WTC11 (cell line): ENCODE data around the gene URAD. TPM values are rescaled to one million over a fixed set of nuclear protein-coding genes. Genes with fewer than 3 reads are reported as not detected.

Experiments used
- ATAC-seq: fragments of 200-7000 bp; cut with Tn5 transposase; 2 replicates; pipeline ENCODE4 v1.10.0; 2021; ENCODE audit warnings: mild to moderate bottlenecking, moderate library complexity
- CTCF ChIA-PET: fragments of 300-600 bp; sonication (Branson Sonifier 250); formaldehyde crosslinking; loops from one replicate; lab custom pipeline; 2021; ENCODE audit warnings: antibody characterized with exemption; lab: Charles Lee
- POLR2A ChIA-PET: fragments of 350-600 bp; sonication (Branson Sonifier 250); formaldehyde crosslinking; loops from one replicate; lab custom pipeline; 2021; ENCODE audit warnings: antibody characterized with exemption; lab: Charles Lee
- DNase-seq: peaks from one replicate; pipeline ENCODE4 v3.0.0; 2021; ENCODE audit warnings: low spot score
- H3K27ac Mint-ChIP-seq: 2 replicates; pipeline ENCODE4 v1.8.0; 2021; ENCODE audit warnings: mixed read lengths
- H3K27me3 Mint-ChIP-seq: 2 replicates; pipeline ENCODE4 v1.8.0; 2021; ENCODE audit warnings: low read depth, mild to moderate bottlenecking, moderate library complexity, mixed read lengths
- H3K36me3 Mint-ChIP-seq: 2 replicates; pipeline ENCODE4 v1.8.0; 2021; ENCODE audit warnings: mixed read lengths
- H3K4me1 Mint-ChIP-seq: 2 replicates; pipeline ENCODE4 v1.8.0; 2022; ENCODE audit warnings: mixed read lengths
- H3K4me3 Mint-ChIP-seq: 2 replicates; pipeline ENCODE4 v1.8.0; 2021; ENCODE audit warnings: mild to moderate bottlenecking, moderate library complexity, mixed read lengths
- H3K9me3 Mint-ChIP-seq: 2 replicates; pipeline ENCODE4 v1.8.0; 2021; ENCODE audit warnings: mixed read lengths
- CREB1 ChIP-seq: sonication (generic); formaldehyde crosslinking; IDR thresholded peaks from 2 replicates; pipeline ENCODE4 v1.8.0; 2023; ENCODE audit warnings: mild to moderate bottlenecking, missing genetic modification reagents
- ESRRA ChIP-seq: sonication (generic); formaldehyde crosslinking; IDR thresholded peaks from 2 replicates; pipeline ENCODE4 v1.8.1; 2022; ENCODE audit warnings: mild to moderate bottlenecking, missing genetic modification reagents, borderline replicate concordance
- GABPB1 ChIP-seq: sonication (generic); formaldehyde crosslinking; IDR thresholded peaks from 2 replicates; pipeline ENCODE4 v1.8.1; 2023; ENCODE audit warnings: mild to moderate bottlenecking, missing genetic modification reagents
- GRHL2 ChIP-seq: fragments of 250-450 bp; sonication (Bioruptor Pico); IDR thresholded peaks from 2 replicates; pipeline ENCODE4 v1.8.0; 2022; ENCODE audit warnings: mild to moderate bottlenecking, moderate library complexity; ENCODE audit not compliant: insufficient replicate concordance, severe bottlenecking
- GTF2I ChIP-seq: fragments of 250-450 bp; sonication (Bioruptor Pico); conservative IDR thresholded peaks from 2 replicates; pipeline ENCODE4 v1.4.0; 2021; ENCODE audit warnings: mild to moderate bottlenecking
- MXD4 ChIP-seq: fragments of 250-450 bp; sonication (Bioruptor Pico); IDR thresholded peaks from 2 replicates; pipeline ENCODE4 v1.8.0; 2021; ENCODE audit warnings: mild to moderate bottlenecking, moderate library complexity, borderline replicate concordance
- NFE2L1 ChIP-seq: sonication (generic); formaldehyde crosslinking; IDR thresholded peaks from 2 replicates; pipeline ENCODE4 v1.8.1; 2023; ENCODE audit warnings: missing genetic modification reagents
- NFYB ChIP-seq: sonication (generic); formaldehyde crosslinking; conservative IDR thresholded peaks from 2 replicates; pipeline ENCODE4 v1.8.0; 2022; ENCODE audit warnings: low read depth, missing genetic modification reagents
- NR1H2 ChIP-seq: sonication (generic); formaldehyde crosslinking; IDR thresholded peaks from 2 replicates; pipeline ENCODE4 v1.9.0; 2021; ENCODE audit warnings: mild to moderate bottlenecking, moderate library complexity, missing genetic modification reagents
- PRRX2 ChIP-seq: fragments of 250-450 bp; sonication (Bioruptor Pico); IDR thresholded peaks from 2 replicates; pipeline ENCODE4 v1.8.0; 2021; ENCODE audit warnings: mild to moderate bottlenecking
- RELA ChIP-seq: sonication (generic); formaldehyde crosslinking; IDR thresholded peaks from 2 replicates; pipeline ENCODE4 v1.8.1; 2022; ENCODE audit warnings: missing genetic modification reagents, mild to moderate bottlenecking, borderline replicate concordance
- SOX15 ChIP-seq: fragments of 250-450 bp; sonication (Bioruptor Pico); IDR thresholded peaks from 2 replicates; pipeline ENCODE4 v1.9.0; 2021; ENCODE audit warnings: mild to moderate bottlenecking
- TEAD1 ChIP-seq: sonication (generic); formaldehyde crosslinking; IDR thresholded peaks from 2 replicates; pipeline ENCODE4 v1.8.0; 2022; ENCODE audit warnings: mild to moderate bottlenecking, missing genetic modification reagents
- ZNF263 ChIP-seq: sonication (generic); formaldehyde crosslinking; IDR thresholded peaks from 2 replicates; pipeline ENCODE4 v1.8.1; 2022; ENCODE audit warnings: low read depth, mild to moderate bottlenecking, moderate library complexity, missing genetic modification reagents
- ZNF396 ChIP-seq: fragments of 250-450 bp; sonication (Bioruptor Pico); IDR thresholded peaks from 2 replicates; pipeline ENCODE4 v1.8.0; 2021; ENCODE audit warnings: mild to moderate bottlenecking, moderate library complexity, borderline replicate concordance
- ZNF423 ChIP-seq: fragments of 250-450 bp; sonication (Bioruptor Pico); IDR thresholded peaks from 2 replicates; pipeline ENCODE4 v2.1.2; 2022; ENCODE audit warnings: mild to moderate bottlenecking, moderate library complexity
- total RNA-seq: library from RNA; stranded (reverse); gene quantifications from 3 replicates; pipeline ENCODE4 v1.2.3, GENCODE V29; 2021
- TF ChIP-seq, protein P1 (sequence below): sonication (generic); formaldehyde crosslinking; IDR thresholded peaks from 2 replicates; pipeline ENCODE4 v1.8.0; 2022; ENCODE audit warnings: mild to moderate bottlenecking, missing genetic modification reagents
- TF ChIP-seq, protein P2 (sequence below): fragments of 250-450 bp; sonication (Bioruptor Pico); IDR thresholded peaks from 2 replicates; pipeline ENCODE4 v1.8.0; 2021; ENCODE audit warnings: mild to moderate bottlenecking
- TF ChIP-seq, protein P3 (sequence below): fragments of 250-450 bp; sonication (Bioruptor Pico); conservative IDR thresholded peaks from 2 replicates; pipeline ENCODE4 v1.9.0; 2021; ENCODE audit warnings: mild to moderate bottlenecking
- TF ChIP-seq, protein P4 (sequence below): fragments of 250-450 bp; sonication (Bioruptor Pico); IDR thresholded peaks from 2 replicates; pipeline ENCODE4 v1.9.0; 2021; ENCODE audit warnings: moderate library complexity, mild to moderate bottlenecking, inconsistent platforms, borderline replicate concordance
- TF ChIP-seq, protein P5 (sequence below): sonication (generic); formaldehyde crosslinking; IDR thresholded peaks from 2 replicates; pipeline ENCODE4 v1.8.1; 2023; ENCODE audit warnings: mild to moderate bottlenecking, missing genetic modification reagents
- TF ChIP-seq, protein P6 (sequence below): sonication (generic); formaldehyde crosslinking; IDR thresholded peaks from 2 replicates; pipeline ENCODE4 v1.8.0; 2022; ENCODE audit warnings: mild to moderate bottlenecking, missing genetic modification reagents
- TF ChIP-seq, protein P7 (sequence below): sonication (generic); formaldehyde crosslinking; IDR thresholded peaks from 2 replicates; pipeline ENCODE4 v1.8.1; 2022; ENCODE audit warnings: missing genetic modification reagents, borderline replicate concordance
- TF ChIP-seq, protein P8 (sequence below): sonication (generic); formaldehyde crosslinking; IDR thresholded peaks from 2 replicates; pipeline ENCODE4 v1.8.1; 2023; ENCODE audit warnings: mild to moderate bottlenecking, missing genetic modification reagents, moderate library complexity

URAD gene
- total RNA-seq, 1 experiment from 2014 or later, result not detected

DNA sequence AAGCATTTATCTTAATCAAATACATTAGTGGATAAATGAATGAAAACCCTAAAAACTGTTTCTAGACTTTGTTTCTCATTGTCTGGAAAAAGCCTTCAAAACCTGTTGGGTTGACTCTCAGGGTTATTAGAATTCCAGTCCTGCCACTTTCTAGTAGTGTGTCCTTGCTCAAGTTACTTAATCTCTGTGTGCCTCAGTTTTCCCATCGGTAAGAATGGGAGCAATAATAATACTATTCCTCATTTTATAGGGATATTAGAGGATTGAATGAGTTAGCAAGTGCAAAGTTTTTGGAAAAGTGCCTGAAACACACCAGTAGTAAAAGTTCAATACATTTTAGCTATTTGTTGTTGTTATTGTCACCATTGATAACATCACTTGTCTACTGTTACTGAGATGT, 2.9 kb downstream of the URAD start:
- Mint-ChIP-seq H3K27me3 (peaks cover 80% of the 10 kb centered on the region), H3K4me1 (peaks cover 4% of the 10 kb centered on the region; the same call in 1 of the 2 replicates), H3K4me3 (no peak overlapping the region), H3K27ac (no peak overlapping the region), H3K9me3 (no peaks in the 10 kb centered on the region), H3K36me3 (no peaks in the 10 kb centered on the region)
- no peak for DNase-seq
- ATAC-seq, result no peak
- ChIA-PET POLR2A (interaction anchor here (0.9 kb wide), 1 partner anchor 9 kb away, joined by 3 read pairs; no protein-coding TSS in a partner anchor), CTCF (interaction anchor here (1.1 to 12.5 kb wide), 6 partner anchors 12 to 192 kb away, joined by 3 to 134 read pairs (median 8); no protein-coding TSS in a partner anchor)
- TF ChIP-seq, protein P1, sequence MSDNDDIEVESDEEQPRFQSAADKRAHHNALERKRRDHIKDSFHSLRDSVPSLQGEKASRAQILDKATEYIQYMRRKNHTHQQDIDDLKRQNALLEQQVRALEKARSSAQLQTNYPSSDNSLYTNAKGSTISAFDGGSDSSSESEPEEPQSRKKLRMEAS (CRISPR knock-in tag), result no peak
- TF ChIP-seq, protein P2, sequence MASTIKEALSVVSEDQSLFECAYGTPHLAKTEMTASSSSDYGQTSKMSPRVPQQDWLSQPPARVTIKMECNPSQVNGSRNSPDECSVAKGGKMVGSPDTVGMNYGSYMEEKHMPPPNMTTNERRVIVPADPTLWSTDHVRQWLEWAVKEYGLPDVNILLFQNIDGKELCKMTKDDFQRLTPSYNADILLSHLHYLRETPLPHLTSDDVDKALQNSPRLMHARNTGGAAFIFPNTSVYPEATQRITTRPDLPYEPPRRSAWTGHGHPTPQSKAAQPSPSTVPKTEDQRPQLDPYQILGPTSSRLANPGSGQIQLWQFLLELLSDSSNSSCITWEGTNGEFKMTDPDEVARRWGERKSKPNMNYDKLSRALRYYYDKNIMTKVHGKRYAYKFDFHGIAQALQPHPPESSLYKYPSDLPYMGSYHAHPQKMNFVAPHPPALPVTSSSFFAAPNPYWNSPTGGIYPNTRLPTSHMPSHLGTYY (CRISPR knock-in tag), result no peak
- TF ChIP-seq, protein P3, sequence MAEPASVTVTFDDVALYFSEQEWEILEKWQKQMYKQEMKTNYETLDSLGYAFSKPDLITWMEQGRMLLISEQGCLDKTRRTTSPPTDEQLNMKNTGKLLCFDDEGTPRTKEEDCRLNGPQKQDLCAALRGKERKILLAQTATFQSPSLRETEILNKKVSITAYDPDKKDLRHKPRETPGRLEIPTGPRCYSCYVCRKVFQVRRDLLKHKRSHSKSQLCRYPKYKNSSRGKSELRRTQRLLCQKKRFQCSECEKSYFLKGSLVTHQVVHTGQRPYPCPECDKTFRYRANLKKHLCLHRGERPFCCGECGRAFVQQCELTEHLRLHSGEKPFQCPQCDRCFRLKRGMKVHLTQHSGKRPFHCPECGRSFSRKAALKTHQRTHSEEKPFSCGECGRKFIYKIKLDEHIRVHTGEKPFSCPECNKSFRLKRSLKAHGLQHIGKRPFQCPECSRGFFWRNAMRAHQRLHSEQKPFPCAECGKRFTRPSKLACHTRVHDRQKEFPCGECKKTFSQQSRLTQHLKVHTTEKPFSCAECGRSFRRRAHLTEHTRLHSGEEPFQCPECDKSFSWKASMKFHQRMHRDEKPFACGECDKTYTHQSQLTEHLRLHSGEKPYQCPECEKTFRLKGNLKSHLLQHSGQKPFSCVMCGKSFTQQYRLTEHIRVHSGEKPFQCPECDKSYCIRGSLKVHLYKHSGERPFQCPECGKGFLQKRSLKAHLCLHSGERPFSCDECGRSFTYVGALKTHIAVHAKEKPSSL (CRISPR knock-in tag), result no peak
- TF ChIP-seq ESRRA (CRISPR knock-in tag), result no peak
- TF ChIP-seq, protein P4, sequence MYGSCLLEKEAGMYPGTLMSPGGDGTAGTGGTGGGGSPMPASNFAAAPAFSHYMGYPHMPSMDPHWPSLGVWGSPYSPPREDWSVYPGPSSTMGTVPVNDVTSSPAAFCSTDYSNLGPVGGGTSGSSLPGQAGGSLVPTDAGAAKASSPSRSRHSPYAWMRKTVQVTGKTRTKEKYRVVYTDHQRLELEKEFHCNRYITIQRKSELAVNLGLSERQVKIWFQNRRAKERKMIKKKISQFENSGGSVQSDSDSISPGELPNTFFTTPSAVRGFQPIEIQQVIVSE (CRISPR knock-in tag), result no peak
- TF ChIP-seq PRRX2, result no peak
- TF ChIP-seq, protein P5, sequence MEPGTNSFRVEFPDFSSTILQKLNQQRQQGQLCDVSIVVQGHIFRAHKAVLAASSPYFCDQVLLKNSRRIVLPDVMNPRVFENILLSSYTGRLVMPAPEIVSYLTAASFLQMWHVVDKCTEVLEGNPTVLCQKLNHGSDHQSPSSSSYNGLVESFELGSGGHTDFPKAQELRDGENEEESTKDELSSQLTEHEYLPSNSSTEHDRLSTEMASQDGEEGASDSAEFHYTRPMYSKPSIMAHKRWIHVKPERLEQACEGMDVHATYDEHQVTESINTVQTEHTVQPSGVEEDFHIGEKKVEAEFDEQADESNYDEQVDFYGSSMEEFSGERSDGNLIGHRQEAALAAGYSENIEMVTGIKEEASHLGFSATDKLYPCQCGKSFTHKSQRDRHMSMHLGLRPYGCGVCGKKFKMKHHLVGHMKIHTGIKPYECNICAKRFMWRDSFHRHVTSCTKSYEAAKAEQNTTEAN, result no peak
- no peak for TF ChIP-seq TEAD1
- TF ChIP-seq NR1H2, result no peak
- TF ChIP-seq, protein P6, sequence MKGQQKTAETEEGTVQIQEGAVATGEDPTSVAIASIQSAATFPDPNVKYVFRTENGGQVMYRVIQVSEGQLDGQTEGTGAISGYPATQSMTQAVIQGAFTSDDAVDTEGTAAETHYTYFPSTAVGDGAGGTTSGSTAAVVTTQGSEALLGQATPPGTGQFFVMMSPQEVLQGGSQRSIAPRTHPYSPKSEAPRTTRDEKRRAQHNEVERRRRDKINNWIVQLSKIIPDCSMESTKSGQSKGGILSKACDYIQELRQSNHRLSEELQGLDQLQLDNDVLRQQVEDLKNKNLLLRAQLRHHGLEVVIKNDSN (CRISPR knock-in tag), result no peak
- no peak for TF ChIP-seq ZNF396
- TF ChIP-seq MXD4, result no peak
- no peak for TF ChIP-seq RELA (CRISPR knock-in tag)
- TF ChIP-seq NFYB (CRISPR knock-in tag), result no peak
- TF ChIP-seq GABPB1 (CRISPR knock-in tag), result no peak
- TF ChIP-seq CREB1 (CRISPR knock-in tag), result no peak
- TF ChIP-seq NFE2L1 (CRISPR knock-in tag), result no peak
- no peak for TF ChIP-seq ZNF423 (CRISPR knock-in tag)
- no peak for TF ChIP-seq GTF2I

DNA sequence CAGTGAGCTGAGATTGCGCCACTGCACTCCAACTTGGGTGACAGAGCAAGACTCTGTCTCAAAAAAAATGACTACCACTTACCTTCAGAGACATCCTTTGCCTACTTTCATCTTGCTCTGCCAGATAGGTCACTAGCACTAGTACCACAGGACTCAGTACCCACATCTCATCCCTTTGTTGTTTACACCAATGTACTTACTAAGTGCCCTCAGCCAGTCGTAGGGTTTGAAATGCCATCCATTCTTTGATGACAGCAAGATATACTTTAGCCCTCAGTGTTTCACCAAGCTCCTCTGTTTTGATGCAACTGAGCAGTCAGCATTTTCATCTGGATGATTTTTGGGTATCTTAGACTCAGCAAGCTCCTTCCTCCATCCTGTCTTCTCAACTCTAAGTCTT, 6.1 kb downstream of the URAD start:
- no peak for ATAC-seq
- DNase-seq, result no peak
- Mint-ChIP-seq H3K4me1 (peaks cover 26% of the 10 kb centered on the region), H3K36me3 (peaks cover 5% of the 10 kb centered on the region; the same call in 1 of the 2 replicates), H3K4me3 (no peak overlapping the region), H3K27me3 (peaks cover 98% of the 10 kb centered on the region), H3K27ac (no peak overlapping the region), H3K9me3 (no peaks in the 10 kb centered on the region)
- POLR2A ChIA-PET, result no interaction called here
- CTCF ChIA-PET, result interaction anchor here (1.1 to 12.5 kb wide), 6 partner anchors 15 to 620 kb away, joined by 3 to 134 read pairs (median 5); partner anchors contain the start of gene CDX2
- TF ChIP-seq GRHL2 (CRISPR knock-in tag) (no peak), ZNF263 (CRISPR knock-in tag) (no peak), SOX15 (CRISPR knock-in tag) (no peak)
- TF ChIP-seq, protein P7, sequence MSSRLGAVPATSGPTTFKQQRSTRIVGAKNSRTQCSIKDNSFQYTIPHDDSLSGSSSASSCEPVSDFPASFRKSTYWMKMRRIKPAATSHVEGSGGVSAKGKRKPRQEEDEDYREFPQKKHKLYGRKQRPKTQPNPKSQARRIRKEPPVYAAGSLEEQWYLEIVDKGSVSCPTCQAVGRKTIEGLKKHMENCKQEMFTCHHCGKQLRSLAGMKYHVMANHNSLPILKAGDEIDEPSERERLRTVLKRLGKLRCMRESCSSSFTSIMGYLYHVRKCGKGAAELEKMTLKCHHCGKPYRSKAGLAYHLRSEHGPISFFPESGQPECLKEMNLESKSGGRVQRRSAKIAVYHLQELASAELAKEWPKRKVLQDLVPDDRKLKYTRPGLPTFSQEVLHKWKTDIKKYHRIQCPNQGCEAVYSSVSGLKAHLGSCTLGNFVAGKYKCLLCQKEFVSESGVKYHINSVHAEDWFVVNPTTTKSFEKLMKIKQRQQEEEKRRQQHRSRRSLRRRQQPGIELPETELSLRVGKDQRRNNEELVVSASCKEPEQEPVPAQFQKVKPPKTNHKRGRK (CRISPR knock-in tag), result no peak
- TF ChIP-seq, protein P2 (CRISPR knock-in tag), result no peak
- TF ChIP-seq, protein P8, sequence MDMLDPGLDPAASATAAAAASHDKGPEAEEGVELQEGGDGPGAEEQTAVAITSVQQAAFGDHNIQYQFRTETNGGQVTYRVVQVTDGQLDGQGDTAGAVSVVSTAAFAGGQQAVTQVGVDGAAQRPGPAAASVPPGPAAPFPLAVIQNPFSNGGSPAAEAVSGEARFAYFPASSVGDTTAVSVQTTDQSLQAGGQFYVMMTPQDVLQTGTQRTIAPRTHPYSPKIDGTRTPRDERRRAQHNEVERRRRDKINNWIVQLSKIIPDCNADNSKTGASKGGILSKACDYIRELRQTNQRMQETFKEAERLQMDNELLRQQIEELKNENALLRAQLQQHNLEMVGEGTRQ (CRISPR knock-in tag), result no peak
